Activated CD8-positive, alpha-beta memory T cell treated with anti-CD3 and anti-CD28 coated beads, Interleukin-2, amount 10 ng/mL, durations not matched to agents 7 days and 5 days (primary cell): ENCODE measurements around the gene DBR1. TPM values are rescaled to one million over a fixed set of nuclear protein-coding genes. Genes with fewer than 3 reads are reported as not detected.

Experiments used
- ATAC-seq: fragments of 150-1000 bp; cut with Tn5 transposase; one replicate; pipeline ENCODE4 v1.10.0; 2021; ENCODE audit warnings: moderate library complexity
- CTCF ChIA-PET: fragments of 350-600 bp; sonication (Branson Sonifier 250); formaldehyde crosslinking; loops from one replicate; lab custom pipeline; 2021; ENCODE audit warnings: antibody characterized with exemption; lab: Charles Lee
- DNase-seq: peaks from one replicate; pipeline ENCODE4 v3.0.0-alpha.2; 2020
- H3K27ac Mint-ChIP-seq: one replicate; pipeline ENCODE4 v1.8.0; 2021; ENCODE audit warnings: mild to moderate bottlenecking, mixed read lengths
- H3K27me3 Mint-ChIP-seq: one replicate; pipeline ENCODE4 v1.8.0; 2021; ENCODE audit warnings: mixed read lengths
- H3K36me3 Mint-ChIP-seq: one replicate; pipeline ENCODE4 v1.8.0; 2021; ENCODE audit warnings: mild to moderate bottlenecking, mixed read lengths
- H3K4me1 Mint-ChIP-seq: one replicate; pipeline ENCODE4 v1.8.0; 2021; ENCODE audit warnings: mixed read lengths
- H3K4me3 Mint-ChIP-seq: one replicate; pipeline ENCODE4 v1.8.0; 2021; ENCODE audit warnings: mild to moderate bottlenecking, moderate library complexity, mixed read lengths
- H3K9me3 Mint-ChIP-seq: one replicate; pipeline ENCODE4 v1.8.0; 2022; ENCODE audit warnings: low read depth, mixed read lengths
- total RNA-seq, 2 experiments: library from RNA; stranded (reverse); gene quantifications; one replicate each; pipeline ENCODE4 v1.2.3, GENCODE V29; 2021

DBR1 gene
- 10 to 100 TPM; 22.0 to 23.0 TPM for total RNA-seq

GRCh38 chr3:138174421-138175131, at the start of gene DBR1:
TSS of gene DBR1 (minus strand) at chr3:138174921. CDS start at chr3:138174795, 126 bp downstream.
- Mint-ChIP-seq H3K27me3 (peaks cover 2% of the 10 kb centered on the region), H3K9me3 (no peaks in the 10 kb centered on the region), H3K4me3 (peak within 1 kb of the TSS; percentile 97), H3K36me3 (peaks cover 21% of the 10 kb centered on the region), H3K4me1 (peaks cover 33% of the 10 kb centered on the region), H3K27ac (peak within 1 kb of the TSS; percentile 95)
- DNase-seq (peak; percentile 85), ATAC-seq (peak; percentile 92)
- CTCF ChIA-PET = interaction anchor here (1.0 to 2.3 kb wide), 6 partner anchors 12 to 741 kb away, joined by 3 to 15 read pairs (median 4); partner anchors contain the start of gene ARMC8

GRCh38 chr3:138222942-138223287, 48.2 kb upstream of the DBR1 start:
- CTCF ChIA-PET = interaction anchor here (0.8 kb wide), 1 partner anchor 12 kb away, joined by 3 read pairs; no protein-coding TSS in a partner anchor
- peaks cover 38% of the 10 kb centered on the region for H3K36me3 Mint-ChIP-seq
- DNase-seq (no peak), ATAC-seq (peak; percentile 76)
- H3K4me3 Mint-ChIP-seq = no peak overlapping the region
- H3K4me1 Mint-ChIP-seq = peaks cover 31% of the 10 kb centered on the region
- peak overlapping the region; percentile 74 for H3K27ac Mint-ChIP-seq
- no peaks in the 10 kb centered on the region for H3K9me3 Mint-ChIP-seq
- no peaks in the 10 kb centered on the region for H3K27me3 Mint-ChIP-seq

GRCh38 chr3:138222131-138222941, 47.6 kb upstream of the DBR1 start:
- Mint-ChIP-seq H3K9me3 (no peaks in the 10 kb centered on the region), H3K4me3 (no peak overlapping the region), H3K27me3 (no peaks in the 10 kb centered on the region), H3K27ac (peak overlapping the region; percentile 74), H3K4me1 (peaks cover 31% of the 10 kb centered on the region), H3K36me3 (peaks cover 34% of the 10 kb centered on the region)
- CTCF ChIA-PET = interaction anchor here (0.8 kb wide), 1 partner anchor 11 kb away, joined by 3 read pairs; no protein-coding TSS in a partner anchor
- no peak for ATAC-seq
- no peak for DNase-seq

GRCh38 chr3:138220788-138221187, 46.1 kb upstream of the DBR1 start:
- DNase-seq (no peak), ATAC-seq (no peak)
- Mint-ChIP-seq H3K9me3 (no peaks in the 10 kb centered on the region), H3K27ac (no peak overlapping the region), H3K4me1 (peaks cover 31% of the 10 kb centered on the region), H3K4me3 (no peak overlapping the region), H3K27me3 (no peaks in the 10 kb centered on the region), H3K36me3 (peaks cover 31% of the 10 kb centered on the region)
- CTCF ChIA-PET = no interaction called here

- peaks cover 31% of the 10 kb centered on the region for H3K4me1 Mint-ChIP-seq
- ATAC-seq = no peak
- H3K36me3 Mint-ChIP-seq = peaks cover 26% of the 10 kb centered on the region
Measured at GRCh38 chr3:138220242-138220641, 45.5 kb upstream of the DBR1 start.

GRCh38 chr3:138219255-138219654, 44.5 kb upstream of the DBR1 start:
- Mint-ChIP-seq H3K27ac (no peak overlapping the region), H3K4me1 (peaks cover 32% of the 10 kb centered on the region), H3K36me3 (peaks cover 20% of the 10 kb centered on the region), H3K9me3 (no peaks in the 10 kb centered on the region), H3K4me3 (no peak overlapping the region), H3K27me3 (no peaks in the 10 kb centered on the region)
- ATAC-seq (no peak), DNase-seq (no peak)
- CTCF ChIA-PET = no interaction called here

More at GRCh38 chr3:138220242-138220641, 45.5 kb upstream of the DBR1 start:
- DNase-seq = no peak
- Mint-ChIP-seq H3K27me3 (no peaks in the 10 kb centered on the region), H3K4me3 (no peak overlapping the region), H3K9me3 (no peaks in the 10 kb centered on the region), H3K27ac (no peak overlapping the region)
- CTCF ChIA-PET = no interaction called here

- no peaks in the 10 kb centered on the region for H3K9me3 Mint-ChIP-seq
- H3K4me1 Mint-ChIP-seq = peaks cover 6% of the 10 kb centered on the region
- H3K27ac Mint-ChIP-seq = no peak overlapping the region
- no peak for DNase-seq
- no peak overlapping the region for H3K4me3 Mint-ChIP-seq
- H3K27me3 Mint-ChIP-seq = no peaks in the 10 kb centered on the region
- CTCF ChIA-PET = no interaction called here
- no peak for ATAC-seq
- peaks cover 23% of the 10 kb centered on the region for H3K36me3 Mint-ChIP-seq
Measured at GRCh38 chr3:138213398-138214085, 38.8 kb upstream of the DBR1 start.

- DNase-seq = no peak
- Mint-ChIP-seq H3K4me1 (peaks cover 2% of the 10 kb centered on the region), H3K27me3 (no peaks in the 10 kb centered on the region), H3K36me3 (peaks cover 40% of the 10 kb centered on the region), H3K27ac (no peak overlapping the region), H3K4me3 (no peak overlapping the region), H3K9me3 (peaks cover 2% of the 10 kb centered on the region)
- CTCF ChIA-PET = interaction anchor here (0.6 to 1.3 kb wide), 2 partner anchors 12 to 160 kb away, joined by 3 read pairs; no protein-coding TSS in a partner anchor
- no peak for ATAC-seq
Measured at GRCh38 chr3:138210528-138210927, 35.8 kb upstream of the DBR1 start.

- DNase-seq (no peak), ATAC-seq (no peak)
- CTCF ChIA-PET = no interaction called here
- Mint-ChIP-seq H3K4me3 (no peak overlapping the region), H3K36me3 (peaks cover 40% of the 10 kb centered on the region), H3K9me3 (peaks cover 2% of the 10 kb centered on the region), H3K27me3 (no peaks in the 10 kb centered on the region), H3K27ac (no peak overlapping the region), H3K4me1 (no peaks in the 10 kb centered on the region)
Measured at GRCh38 chr3:138206196-138206595, 31.5 kb upstream of the DBR1 start.

GRCh38 chr3:138205527-138205926, 30.8 kb upstream of the DBR1 start:
- peaks cover 40% of the 10 kb centered on the region for H3K36me3 Mint-ChIP-seq
- no peaks in the 10 kb centered on the region for H3K4me1 Mint-ChIP-seq

GRCh38 chr3:138203938-138204337, 29.2 kb upstream of the DBR1 start:
- Mint-ChIP-seq H3K36me3 (peaks cover 37% of the 10 kb centered on the region), H3K27me3 (no peaks in the 10 kb centered on the region), H3K9me3 (peaks cover 2% of the 10 kb centered on the region), H3K4me1 (peaks cover 11% of the 10 kb centered on the region), H3K4me3 (no peak overlapping the region), H3K27ac (no peak overlapping the region)
- CTCF ChIA-PET = no interaction called here
- no peak for ATAC-seq
- no peak for DNase-seq

More at GRCh38 chr3:138205527-138205926, 30.8 kb upstream of the DBR1 start:
- Mint-ChIP-seq H3K4me3 (no peak overlapping the region), H3K9me3 (peaks cover 2% of the 10 kb centered on the region), H3K27me3 (no peaks in the 10 kb centered on the region), H3K27ac (no peak overlapping the region)
- CTCF ChIA-PET = no interaction called here
- no peak for ATAC-seq
- DNase-seq = no peak

- Mint-ChIP-seq H3K9me3 (peaks cover 2% of the 10 kb centered on the region), H3K27me3 (no peaks in the 10 kb centered on the region), H3K4me3 (no peak overlapping the region), H3K27ac (no peak overlapping the region), H3K4me1 (peaks cover 13% of the 10 kb centered on the region), H3K36me3 (peaks cover 30% of the 10 kb centered on the region)
- ATAC-seq = no peak
- DNase-seq = no peak
- CTCF ChIA-PET = no interaction called here
Measured at GRCh38 chr3:138202945-138203701, 28.4 kb upstream of the DBR1 start.

GRCh38 chr3:138200424-138200823, 25.7 kb upstream of the DBR1 start:
- H3K4me1 Mint-ChIP-seq = peaks cover 16% of the 10 kb centered on the region

More at GRCh38 chr3:138200424-138200823, 25.7 kb upstream of the DBR1 start:
- CTCF ChIA-PET = no interaction called here
- no peaks in the 10 kb centered on the region for H3K9me3 Mint-ChIP-seq
- H3K4me3 Mint-ChIP-seq = no peak overlapping the region
- H3K36me3 Mint-ChIP-seq = peaks cover 22% of the 10 kb centered on the region
- no peak overlapping the region for H3K27ac Mint-ChIP-seq
- ATAC-seq (no peak), DNase-seq (no peak)
- no peaks in the 10 kb centered on the region for H3K27me3 Mint-ChIP-seq
